ENCODE data around the gene FOXN1.

The FOXN1 gene

GRCh38 chr17:28495635-28496034, 10.5 kb upstream of the FOXN1 start:
- DNase-seq (ENCODE audit: low read depth) = no peak
- H3K4me3 ChIP-seq (ENCODE audit: low read length) = no peak overlapping the region
- no peak for TF ChIP-seq CTCF (conservative IDR thresholded peaks at IDR 0.05; ENCODE audit: low read depth, low read length)

DNA sequence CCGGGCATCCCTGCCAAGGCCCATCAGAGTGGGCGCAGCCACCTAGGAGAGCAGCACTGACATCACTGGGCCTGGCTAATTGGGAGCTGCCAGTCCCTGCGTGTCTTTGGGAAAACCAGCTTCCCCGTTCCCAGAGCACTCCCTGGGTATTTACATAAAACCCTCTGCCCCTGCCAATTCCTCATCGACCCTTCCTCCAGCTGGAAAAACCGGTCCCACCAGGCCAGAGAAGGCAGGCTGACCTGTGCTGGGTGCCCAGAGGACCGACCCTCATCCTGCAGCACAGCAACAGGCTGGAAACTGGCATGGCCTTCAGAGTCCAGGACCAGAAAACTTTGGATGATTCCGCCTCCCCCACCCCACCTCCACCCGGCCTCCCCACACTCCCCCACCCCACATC, 8.2 kb upstream of the FOXN1 start:
- TF ChIP-seq CTCF (conservative IDR thresholded peaks at IDR 0.05; ENCODE audit: low read depth, low read length) = no peak
- H3K4me3 ChIP-seq (ENCODE audit: low read length) = no peak overlapping the region
- DNase-seq (ENCODE audit: low read depth) = no peak

- DNase-seq (ENCODE audit: low read depth) = no peak
- H3K4me3 ChIP-seq (ENCODE audit: low read length) = no peak overlapping the region
- TF ChIP-seq CTCF (conservative IDR thresholded peaks at IDR 0.05; ENCODE audit: low read depth, low read length) = no peak
Measured at GRCh38 chr17:28498652-28499363, 7.3 kb upstream of the FOXN1 start.

DNA sequence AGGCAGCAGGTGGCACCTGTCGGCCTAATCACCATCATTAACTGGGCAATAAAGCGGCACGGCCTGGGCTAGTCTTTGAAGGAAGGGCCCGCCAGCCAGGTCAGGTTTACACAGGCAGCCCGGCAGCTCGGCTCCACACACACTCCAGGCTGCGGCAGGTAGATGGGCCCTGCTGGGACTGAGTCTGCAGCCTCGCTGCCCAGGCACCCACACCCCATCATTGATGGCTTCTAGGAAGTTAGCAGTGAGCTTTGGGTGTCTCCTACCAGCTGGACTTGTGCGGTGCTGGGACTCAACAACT, 6.8 kb upstream of the FOXN1 start:
- DNase-seq (ENCODE audit: low read depth) = no peak
- H3K4me3 ChIP-seq (ENCODE audit: low read length) = no peak overlapping the region
- no peak for TF ChIP-seq CTCF (conservative IDR thresholded peaks at IDR 0.05; ENCODE audit: low read depth, low read length)

- TF ChIP-seq CTCF (conservative IDR thresholded peaks at IDR 0.05; ENCODE audit: low read depth, low read length) = no peak
- no peak overlapping the region for H3K4me3 ChIP-seq (ENCODE audit: low read length)
- no peak for DNase-seq (ENCODE audit: low read depth)
Measured at GRCh38 chr17:28499684-28500357, 6.3 kb upstream of the FOXN1 start.

- DNase-seq (ENCODE audit: low read depth) = no peak
- no peak overlapping the region for H3K4me3 ChIP-seq (ENCODE audit: low read length)
- no peak for TF ChIP-seq CTCF (conservative IDR thresholded peaks at IDR 0.05; ENCODE audit: low read depth, low read length)
Measured at GRCh38 chr17:28500712-28501379, 5.3 kb upstream of the FOXN1 start.
